Measurements from ENCODE around the gene NOG.

Gene NOG

GRCh38 chr17:56597495-56597990, 4.0 kb downstream of the NOG start:
- DNase-seq = no peak

GRCh38 chr17:56598466-56598865, 5.0 kb downstream of the NOG start:
- DNase-seq = no peak

- DNase-seq = no peak
Observed at GRCh38 chr17:56599088-56599487, 5.6 kb downstream of the NOG start.

GRCh38 chr17:56599566-56599965, 6.1 kb downstream of the NOG start:
- DNase-seq = no peak

GRCh38 chr17:56600256-56600655, 6.8 kb downstream of the NOG start:
- no peak for DNase-seq

DNA sequence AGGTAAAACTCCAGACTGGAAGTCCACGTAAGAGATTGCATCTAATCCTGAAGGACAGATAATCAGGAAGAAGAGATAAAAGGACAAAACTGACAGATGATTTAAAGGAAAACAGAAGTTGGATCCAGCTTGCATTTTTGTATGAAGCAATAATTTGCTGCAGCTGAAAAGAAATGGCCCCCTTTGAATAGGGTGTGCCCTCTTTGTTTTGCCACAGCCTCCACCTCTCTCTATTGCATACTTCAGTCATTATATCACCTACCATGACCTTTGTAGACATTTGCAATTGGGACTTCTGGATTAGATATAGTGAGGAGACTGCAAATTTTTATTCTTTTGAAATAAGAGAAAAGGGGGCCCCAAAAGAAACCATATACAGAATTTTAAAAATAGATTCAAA, 8.1 kb downstream of the NOG start:
- no peak for DNase-seq

DNA sequence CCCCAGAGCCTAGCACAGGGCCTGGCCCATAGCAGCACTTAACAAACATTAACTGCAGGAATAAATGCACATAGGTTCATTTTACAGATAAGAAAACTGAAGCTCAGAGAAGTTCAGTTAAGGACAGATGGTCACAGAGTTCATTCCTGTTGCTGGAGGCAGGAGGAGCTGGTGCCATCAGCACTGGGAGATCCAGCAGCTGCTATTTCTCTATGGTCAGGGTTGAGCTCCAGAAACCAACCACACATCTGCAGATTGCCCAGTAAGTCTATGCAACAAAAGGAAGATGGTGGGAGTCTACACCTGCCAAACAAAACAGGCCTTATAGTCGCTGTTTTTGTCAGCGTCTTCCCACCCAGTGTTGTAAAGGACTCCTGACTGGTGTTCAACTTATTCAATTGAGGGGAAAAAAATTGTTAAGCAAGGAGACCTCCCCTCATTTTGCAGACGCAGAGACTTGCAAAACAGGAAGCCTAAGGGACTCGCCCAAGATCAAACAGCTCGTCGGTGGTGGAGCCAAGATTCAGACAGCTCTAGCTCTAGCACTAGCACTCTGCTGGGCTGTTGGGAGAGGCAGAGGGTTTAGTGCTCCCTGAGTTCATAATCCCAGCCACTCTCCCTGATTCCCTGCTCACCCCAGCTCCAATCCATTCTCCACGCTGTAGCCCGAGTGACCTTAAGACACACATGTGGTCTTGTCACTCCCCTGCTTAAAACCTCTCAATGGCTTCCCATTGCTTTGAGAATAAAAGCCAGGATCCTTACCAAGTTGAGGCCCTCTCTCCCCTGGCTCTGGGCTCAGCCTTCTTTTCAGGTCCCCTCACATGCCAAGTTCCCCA, 9.0 kb downstream of the NOG start:
- DNase-seq = no peak

- no peak for DNase-seq
Observed at GRCh38 chr17:56603486-56604238, 10.2 kb downstream of the NOG start.

GRCh38 chr17:56604691-56605290, 11.3 kb downstream of the NOG start:
- DNase-seq = no peak

DNA sequence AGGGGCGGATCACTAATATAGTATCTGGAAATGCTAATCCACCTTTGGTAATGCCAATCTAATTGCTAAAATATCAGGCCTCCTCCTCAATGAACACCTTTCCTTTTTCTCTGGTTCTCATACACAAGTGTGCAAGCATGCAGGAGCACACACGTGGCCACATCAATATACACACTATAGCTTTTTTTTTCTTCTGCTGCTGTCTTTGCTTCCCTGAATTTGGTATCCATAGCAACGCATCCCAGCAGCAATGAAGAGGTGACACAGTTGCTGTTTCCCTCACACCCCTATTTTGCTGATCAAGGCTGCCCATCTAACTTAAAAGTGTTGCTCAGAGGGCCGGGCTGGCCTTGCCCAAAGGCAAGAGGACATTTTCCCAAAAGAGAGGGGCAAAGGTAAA, 15.4 kb downstream of the NOG start:
- DNase-seq = no peak

DNA sequence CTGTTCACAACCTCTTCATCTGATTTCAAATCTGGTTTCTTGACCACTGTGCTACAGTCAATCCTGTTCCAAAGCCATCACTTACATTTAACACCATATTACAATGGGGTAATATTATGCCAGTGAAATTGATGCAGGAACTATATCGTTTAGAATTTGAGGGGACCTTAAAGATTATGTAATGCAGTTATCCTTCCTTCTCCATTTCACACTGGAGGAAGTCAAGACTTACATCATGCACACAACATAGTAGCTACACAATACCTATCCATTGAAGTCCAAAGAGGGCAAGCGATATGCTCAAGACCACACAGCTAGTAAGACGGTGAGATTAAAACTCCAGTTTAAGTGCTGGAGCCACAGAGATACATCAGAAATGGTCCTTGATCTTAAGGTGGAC, 16.8 kb downstream of the NOG start:
- no peak for DNase-seq

- DNase-seq = no peak
Observed at GRCh38 chr17:56613131-56613530, 19.6 kb downstream of the NOG start.

DNA sequence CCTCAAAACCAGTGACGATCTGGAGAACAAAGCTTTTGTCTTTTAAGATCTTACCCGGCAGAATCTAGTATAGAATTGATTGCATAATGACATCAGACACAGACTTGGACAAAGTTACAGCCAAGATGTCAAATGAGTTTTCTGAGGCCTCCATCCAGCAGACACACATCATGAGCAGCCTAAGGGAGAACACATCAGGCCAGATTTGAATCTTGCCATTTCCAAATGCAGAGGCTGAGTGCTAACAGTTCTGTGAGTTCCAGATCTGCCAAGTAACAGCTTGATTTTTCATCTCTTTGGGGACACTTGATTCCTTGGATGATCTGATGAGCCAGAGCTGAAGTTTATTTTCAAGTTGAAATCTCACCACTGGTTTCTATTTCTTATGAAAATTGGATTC, 21.0 kb downstream of the NOG start:
- no peak for DNase-seq

GRCh38 chr17:56616239-56616638, 22.7 kb downstream of the NOG start:
- DNase-seq = no peak

DNA sequence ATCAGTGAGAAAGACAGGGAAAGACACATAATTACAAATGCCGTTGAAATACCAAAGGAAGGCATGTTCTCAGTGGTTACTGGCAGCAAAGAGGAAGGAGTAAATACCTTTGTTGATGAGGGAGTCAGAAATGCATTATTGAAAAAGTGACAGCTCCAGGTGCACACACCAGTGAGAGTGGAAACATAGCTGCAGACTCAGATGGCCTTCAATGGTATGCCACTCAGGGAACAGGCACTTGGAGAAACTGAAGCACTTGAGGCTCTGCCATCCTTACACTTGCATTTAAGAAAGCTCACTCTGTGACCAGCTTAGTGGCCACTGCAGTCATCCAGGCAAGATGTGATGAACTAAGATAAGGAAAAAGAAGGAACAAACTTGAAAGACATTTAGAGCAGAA, 29.9 kb downstream of the NOG start:
- no peak for DNase-seq

GRCh38 chr17:56624309-56624708, 30.8 kb downstream of the NOG start:
- no peak for DNase-seq

GRCh38 chr17:56624912-56625311, 31.4 kb downstream of the NOG start:
- no peak for DNase-seq

DNA sequence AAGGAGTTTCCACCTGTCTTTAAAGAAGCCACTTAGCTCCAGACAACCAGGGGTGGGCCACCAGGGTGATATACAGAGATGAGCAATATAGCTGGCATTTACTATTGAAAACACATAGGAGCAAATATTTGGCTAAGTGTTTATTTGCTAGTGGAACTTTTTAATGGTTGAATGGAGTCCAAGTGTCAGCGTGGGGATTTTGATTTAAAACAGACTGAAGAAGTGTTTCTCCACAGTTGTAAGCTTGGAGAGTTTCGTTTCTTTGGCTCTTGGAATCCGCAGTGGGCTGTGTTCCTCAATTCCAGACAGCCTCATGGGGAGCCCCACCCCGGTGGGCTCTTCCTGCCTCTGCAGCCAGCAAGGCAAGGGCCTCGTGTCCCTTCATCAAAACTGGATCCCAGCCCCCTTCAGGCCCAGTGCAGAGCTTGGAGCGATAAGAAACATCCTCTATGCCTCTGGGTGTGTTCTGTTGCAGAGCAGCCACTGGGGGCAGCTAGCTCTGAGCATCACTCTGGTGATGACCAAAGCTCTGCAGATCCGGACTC, 36.1 kb downstream of the NOG start:
- DNase-seq = no peak

DNA sequence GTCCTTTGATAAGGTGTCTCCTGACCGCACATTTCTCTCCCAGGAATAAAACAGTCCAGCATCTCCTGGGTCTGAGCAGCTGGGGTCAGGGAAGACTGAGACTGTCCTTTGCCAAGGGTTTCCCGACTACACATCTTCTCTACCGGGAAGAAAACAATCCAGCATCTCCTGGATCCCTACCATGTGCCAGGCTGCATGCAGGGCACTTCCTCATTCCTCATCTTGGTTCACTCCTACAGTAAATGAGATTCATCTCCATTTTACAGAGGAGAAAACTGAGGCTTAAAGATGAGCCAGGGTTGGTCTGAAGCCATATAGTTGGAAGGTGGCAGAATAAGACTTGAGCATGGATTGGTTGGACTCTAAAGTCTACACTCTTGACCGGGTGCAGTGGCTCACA, 36.7 kb downstream of the NOG start:
- no peak for DNase-seq

GRCh38 chr17:56633681-56634080, 40.2 kb downstream of the NOG start:
- no peak for DNase-seq

- no peak for DNase-seq
Observed at GRCh38 chr17:56635641-56636040, 42.1 kb downstream of the NOG start.

DNA sequence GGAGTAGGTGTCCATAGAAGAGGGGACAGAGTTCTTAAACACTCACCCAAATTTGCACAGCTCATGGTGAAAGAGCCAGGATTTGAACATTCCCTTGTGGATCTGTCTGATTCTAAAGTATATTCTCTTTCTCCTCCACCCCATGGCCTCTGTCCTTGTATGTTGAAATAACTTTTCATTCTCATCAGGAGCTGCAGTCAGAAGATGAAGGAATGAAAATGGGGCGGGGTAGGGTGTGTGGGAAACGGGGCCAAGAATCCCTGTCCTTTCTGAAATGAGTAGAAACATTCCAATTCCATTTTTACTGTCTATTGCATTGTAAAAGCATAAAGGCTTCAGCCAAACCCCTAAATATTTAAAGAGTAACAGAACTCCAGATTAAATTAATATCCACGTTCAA, 42.8 kb downstream of the NOG start:
- no peak for DNase-seq

- DNase-seq = no peak
Observed at GRCh38 chr17:56637254-56637653, 43.8 kb downstream of the NOG start.

Data from stimulated activated CD4-positive, alpha-beta T cell treated with anti-CD3 and anti-CD28 coated beads, Interleukin-2, amount 100 ng/mL, for 48 hours (primary cell).